GOT3 (cell line): ENCODE data around the gene MRFAP1.
"Not testable (repeated sequence)": the region's sequence is repeated elsewhere in the genome, so short reads cannot be mapped to it uniquely, and the experiment has no call there.

ENCODE experiments used
- DNase-seq: peaks from one replicate; lab custom pipeline; 2025; ENCODE audit warnings: mixed read lengths; lab: John Stamatoyannopoulos, UW

Gene MRFAP1

DNA sequence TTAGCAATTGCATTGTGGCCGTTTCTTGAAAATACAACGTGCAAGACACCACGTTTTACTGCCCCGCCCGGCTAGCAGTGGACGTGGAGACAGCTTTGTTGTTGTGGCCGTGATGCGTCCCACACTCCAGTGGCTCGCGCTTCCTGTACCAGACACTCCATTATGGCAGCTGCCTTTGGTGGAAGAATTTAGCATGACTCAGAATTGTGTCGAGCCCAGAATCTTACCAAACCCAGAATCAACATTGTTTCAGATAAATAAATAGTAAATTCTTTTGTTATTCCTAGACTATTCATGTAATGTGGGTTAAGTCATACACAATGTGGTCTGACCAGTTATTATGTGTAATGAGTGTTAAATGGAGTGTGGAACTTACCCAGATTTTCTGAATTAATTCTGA lies 27.9 kb downstream of the MRFAP1 start:
- DNase-seq = no peak

GRCh38 chr4:6671648-6672047 lies 31.2 kb downstream of the MRFAP1 start:
- no peak for DNase-seq

DNA sequence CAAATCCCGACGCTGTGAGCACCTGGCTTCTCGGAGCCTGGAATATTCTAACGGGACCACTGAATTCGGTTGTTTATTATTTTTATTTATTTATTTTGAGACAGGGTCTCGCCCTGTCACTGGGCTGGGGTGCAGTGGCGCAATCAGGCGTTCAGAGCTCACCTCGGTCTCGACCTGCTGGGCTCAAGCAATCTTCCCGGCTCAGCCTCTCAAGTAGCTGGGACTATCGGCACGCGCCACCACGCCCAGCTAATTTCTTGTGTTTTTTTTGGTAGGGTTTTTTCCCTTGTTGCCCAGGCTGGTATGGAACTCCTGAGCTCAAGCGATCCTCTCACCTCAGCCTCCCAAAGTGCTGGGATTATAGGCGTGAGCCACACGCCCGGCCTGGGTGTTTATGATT lies 31.6 kb downstream of the MRFAP1 start:
- DNase-seq = no peak

DNA sequence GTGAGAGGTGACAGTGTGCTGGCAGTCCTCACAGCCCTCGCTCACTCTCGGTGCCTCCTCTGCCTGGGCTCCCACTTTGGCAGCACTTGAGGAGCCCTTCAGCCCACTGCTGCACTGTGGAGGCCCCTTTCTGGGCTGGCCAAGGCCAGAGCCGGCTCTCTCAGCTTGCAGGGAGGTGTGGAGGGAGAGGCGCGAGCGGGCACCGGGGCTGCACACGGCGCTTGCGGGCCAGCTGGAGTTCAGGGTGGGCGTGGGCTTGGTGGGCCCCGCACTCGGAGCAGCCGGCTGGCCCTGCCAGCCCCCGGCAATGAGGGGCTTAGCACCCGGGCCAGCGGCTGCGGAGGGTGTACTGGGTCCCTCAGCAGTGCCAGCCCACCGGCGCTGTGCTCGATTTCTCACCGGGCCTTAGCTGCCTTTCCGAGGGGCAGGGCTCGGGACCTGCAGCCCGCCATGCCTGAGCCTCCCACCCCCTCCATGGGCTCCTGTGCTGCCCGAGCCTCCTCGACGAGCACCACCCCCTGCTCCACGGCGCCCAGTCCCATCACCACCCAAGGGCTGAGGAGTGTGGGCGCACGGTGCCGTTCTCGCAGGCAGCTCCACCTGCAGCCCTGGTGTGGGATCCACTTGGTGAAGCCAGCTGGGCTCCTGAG lies 32.2 kb downstream of the MRFAP1 start:
- DNase-seq = not testable (repeated sequence)

DNA sequence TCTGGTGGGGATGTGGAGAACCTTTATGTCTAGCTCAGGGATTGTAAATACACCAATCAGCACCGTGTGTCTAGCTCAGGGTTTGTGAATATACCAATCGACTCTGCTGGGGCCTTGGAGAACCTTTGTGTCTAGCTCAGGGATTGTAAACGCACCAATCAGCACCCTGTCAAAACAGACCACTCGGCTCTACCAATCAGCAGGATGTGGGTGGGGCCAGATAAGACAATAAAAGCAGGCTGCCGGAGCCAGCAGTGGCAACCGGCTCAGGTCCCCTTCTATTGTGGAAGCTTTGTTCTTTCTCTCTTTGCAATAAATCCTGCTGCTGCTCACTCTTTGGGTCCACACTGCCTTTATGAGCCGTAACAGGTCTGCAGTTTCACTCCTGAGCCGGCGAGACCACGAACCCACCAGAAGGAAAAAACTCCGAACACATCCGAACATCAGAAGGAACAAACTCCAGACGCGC lies 32.7 kb downstream of the MRFAP1 start:
- DNase-seq = not testable (repeated sequence)

DNA sequence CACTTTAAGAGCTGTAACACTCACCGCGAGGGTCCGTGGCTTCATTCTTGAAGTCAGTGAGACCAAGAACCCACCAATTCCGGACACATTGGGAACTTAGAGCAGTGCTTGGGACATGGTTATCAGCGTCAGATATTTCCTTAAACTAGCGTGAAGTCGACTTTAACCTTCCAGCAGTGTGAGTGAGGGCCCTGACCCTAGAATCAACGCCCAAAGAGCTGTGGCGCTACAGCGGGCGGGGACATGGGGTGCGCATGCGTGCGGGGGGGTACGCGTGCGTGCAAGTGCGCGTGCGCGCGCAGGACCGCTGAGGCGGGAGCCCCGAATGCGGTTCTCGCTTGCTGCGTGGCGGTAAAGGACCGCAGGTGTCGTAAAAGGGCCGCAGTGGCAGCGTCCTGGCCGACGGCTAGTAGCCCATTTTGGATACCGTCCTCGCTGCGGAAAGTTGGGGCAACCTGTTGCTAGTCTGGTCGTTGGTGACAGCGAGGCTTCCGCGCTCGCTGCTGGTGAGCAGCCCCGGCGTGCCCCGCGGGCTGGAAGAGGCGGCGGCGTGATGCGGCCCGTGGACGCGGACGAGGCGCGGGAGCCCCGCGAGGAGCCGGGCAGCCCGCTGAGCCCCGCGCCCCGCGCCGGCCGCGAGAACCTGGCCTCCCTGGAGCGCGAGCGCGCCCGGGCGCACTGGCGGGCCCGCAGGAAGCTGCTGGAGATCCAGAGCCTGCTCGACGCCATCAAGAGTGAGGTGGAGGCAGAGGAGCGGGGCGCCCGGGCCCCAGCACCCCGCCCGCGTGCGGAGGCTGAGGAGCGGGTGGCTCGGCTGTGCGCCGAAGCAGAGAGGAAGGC lies 33.4 kb downstream of the MRFAP1 start:
- peak; percentile 73 for DNase-seq

DNA sequence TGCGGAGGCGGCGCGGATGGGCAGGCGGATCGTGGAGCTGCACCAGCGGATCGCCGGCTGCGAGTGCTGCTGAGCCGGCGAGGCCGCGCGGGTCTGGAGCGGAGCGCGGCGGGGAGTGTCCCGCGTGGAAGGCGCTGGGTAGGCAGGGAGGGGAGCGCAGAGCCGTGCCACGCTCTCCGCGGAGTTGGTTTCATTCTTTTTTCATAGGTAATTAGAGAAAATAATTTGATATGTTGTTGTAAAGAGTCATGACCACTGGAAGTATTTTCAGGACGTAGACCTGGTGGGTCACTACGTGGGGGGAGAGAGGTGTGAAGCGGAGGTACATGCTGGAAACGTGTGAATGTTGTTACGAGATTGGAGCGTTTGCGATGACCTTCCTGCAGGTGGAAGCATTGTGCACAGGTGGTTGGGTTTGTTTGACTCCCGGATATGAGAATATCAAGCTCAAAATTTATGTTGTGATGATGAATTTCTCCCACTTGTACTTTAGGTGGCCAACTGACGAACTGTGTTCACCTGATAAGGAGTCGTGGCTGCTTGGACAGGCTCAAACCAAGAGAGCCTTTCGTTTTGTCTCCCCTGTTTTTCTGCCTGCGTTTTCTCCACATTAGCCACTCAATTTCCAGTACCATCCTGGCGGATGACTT lies 34.1 kb downstream of the MRFAP1 start:
- DNase-seq = no peak

DNA sequence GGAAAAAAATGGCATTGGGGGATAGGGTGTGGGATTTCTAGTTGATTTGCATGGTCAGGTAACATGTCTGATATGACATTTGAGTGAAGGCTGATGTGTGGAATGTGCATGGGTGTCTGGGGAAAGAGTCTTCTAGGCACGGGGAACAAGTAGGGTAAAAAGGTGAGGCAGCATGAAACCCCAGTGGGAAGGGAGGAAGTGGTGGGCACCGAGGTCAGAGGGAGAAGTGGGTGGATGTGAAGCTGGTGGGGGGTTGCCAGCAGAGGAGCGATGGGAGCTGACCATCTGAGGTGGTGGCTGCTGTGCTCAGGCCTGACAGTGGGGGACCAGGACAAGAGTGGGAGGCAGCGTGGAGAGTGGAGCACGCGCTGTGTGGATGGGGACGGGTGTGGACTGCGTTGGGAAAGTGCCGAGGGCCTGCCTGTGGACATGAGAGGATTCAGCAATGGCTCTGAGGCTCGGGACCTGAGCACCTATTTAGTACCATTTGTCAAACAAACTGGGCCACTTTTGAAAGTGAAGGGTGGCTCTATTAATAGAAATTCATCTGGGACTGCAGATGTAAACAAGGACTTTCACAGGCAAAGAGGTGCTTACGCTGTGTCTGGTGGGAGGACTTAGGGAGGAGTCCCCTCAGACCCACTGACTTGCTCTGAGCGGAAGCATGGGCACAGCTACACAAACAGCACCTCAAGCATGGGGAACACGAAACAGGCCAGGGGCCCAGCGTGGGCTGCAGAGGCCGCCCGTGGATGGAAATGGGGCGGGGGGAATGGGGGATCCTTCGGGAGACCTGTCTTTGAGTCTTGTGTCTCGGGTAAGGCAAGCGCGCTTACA lies 36.5 kb downstream of the MRFAP1 start:
- DNase-seq = no peak

GRCh38 chr4:6680372-6681034 lies 40.0 kb downstream of the MRFAP1 start:
- DNase-seq = no peak

DNA sequence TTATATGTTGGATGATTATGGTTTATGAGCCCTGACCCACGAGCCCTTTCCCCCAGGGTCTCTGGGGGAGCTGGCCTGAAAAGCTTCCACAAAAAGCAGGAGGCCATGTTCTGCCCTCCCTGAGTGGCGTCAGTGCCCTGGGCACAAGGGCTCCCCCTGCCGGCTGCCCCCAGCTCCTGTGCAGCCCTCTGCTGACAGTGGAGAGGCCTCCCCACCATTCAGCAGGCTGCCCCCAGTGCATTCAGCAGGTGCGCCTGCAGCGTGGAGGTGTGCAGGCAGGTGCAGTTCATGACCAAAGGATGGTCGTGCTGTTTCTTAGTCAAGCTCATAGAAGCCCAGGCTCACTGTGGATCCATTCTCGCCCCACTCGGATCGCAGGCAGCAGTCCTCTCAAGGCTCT lies 40.7 kb downstream of the MRFAP1 start:
- no peak for DNase-seq

DNA sequence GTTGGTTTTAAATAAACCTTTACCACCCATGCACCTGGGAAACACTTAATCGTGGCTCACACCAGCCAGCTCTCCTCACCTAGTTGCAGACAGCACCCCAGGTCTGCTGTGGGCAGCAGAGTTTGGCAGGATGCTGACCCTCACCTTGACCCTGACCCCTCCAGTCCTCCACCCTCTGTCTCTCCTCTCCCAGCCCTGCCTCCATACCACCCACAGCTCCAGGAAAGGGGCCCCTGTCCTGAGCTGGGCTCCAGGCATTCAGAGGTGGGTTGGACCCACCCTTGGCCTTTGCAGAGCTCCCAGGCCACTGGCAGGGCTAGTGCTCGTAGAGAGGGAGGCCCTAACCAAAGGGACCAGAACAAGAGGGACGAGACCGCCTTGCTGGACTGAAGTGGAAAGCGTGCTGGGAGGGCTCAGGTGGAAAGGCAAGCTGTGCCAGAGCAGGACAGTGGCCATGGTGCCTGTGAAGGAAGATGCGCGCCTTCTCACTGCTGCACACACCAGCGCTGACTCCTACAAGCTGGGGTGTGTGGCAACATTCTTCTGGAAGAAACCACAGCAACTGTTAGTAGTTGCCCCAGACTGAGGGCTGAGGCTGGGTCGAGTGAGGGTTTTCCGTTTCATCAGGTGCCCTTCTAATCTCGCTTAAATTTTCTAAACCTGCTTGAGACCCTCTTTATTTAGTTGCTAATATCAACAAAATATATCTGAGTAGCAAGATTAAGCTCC lies 42.5 kb downstream of the MRFAP1 start:
- DNase-seq = no peak

- no peak for DNase-seq
These were observed 44.2 kb downstream of the MRFAP1 start for GRCh38 chr4:6684656-6685055.

GRCh38 chr4:6686104-6686787 lies 45.8 kb downstream of the MRFAP1 start:
- DNase-seq = no peak

- DNase-seq = no peak
These were observed 47.7 kb downstream of the MRFAP1 start for GRCh38 chr4:6687947-6688878.

DNA sequence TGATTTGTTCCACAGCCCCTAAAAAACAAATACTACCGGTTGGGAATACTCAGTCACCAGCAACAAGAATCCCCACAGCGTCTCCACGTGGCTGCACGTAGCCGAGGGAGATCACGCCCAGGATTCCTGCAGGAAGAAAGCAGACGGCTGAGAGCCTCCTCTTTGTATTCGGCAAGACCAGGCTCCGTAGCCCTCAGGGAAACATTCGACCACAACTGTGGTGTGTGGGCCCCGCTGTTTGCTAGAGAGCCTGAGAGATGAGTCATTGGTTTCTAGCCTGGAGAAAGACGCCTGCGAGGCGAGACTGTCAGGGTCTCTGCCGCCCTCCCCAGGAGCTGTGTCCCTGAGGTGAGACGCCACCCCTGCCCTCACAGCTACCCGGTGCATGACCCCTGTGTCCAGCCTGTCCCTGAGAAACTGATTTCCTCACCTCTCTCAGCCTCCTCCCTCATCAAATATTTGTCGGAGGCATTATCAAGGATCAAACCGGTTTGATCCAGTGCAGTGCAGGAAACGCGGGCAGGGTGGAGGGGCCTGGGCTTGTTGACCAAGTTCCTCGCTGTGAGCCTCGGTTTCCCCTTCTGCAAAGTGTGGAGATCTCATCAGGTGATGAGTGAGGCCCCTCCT lies 48.5 kb downstream of the MRFAP1 start:
- peak; percentile 61 for DNase-seq

DNA sequence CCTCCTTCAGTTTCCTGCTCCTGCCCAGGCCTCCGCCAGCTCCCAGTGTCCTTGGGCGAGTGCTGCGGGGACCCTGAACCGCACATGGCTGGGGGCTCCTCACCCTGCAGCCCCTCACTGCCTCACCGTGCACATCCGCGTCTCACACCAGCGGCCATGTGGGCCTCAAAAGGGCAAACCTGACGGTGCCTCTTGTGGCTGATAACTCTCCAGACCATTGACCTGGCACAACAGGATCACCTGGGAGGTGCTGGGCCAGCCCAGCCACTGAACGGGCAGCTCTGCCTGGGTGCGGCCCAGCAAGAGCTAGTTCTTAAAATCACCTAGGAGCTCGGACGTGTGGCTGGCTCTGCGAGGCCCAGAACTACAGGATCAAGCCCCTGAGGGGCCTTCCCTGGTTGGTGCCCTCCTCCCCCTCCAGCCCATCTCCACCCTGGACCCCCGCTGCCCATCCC lies 49.0 kb downstream of the MRFAP1 start:
- no peak for DNase-seq
